Measurements from ENCODE around the gene SI. TPM values are rescaled to one million over a fixed set of nuclear protein-coding genes. Genes with fewer than 3 reads are reported as not detected.

Gene SI
- polyA plus RNA-seq, 1 experiment: not detected

- no peak for DNase-seq (ENCODE audit: low read depth, low spot score)
- Histone ChIP-seq H3K9me3 (ENCODE audit: control insufficient read depth, insufficient read depth, low read length) (no peaks in the 10 kb centered on the region), H3K27ac (ENCODE audit: low read depth, low read length) (no peak overlapping the region), H3K4me3 (ENCODE audit: low read depth, low read length) (no peak overlapping the region), H3K27me3 (ENCODE audit: control insufficient read depth, insufficient read depth, low read length) (no peaks in the 10 kb centered on the region)
- TF ChIP-seq CTCF (IDR thresholded peaks at IDR 0.05; ENCODE audit: low read depth, low read length): no peak
- ChIA-PET POLR2A (no interaction called here), CTCF (no interaction called here)
Measured at GRCh38 chr3:165081183-165081582, 2.9 kb upstream of the SI start.

DNA sequence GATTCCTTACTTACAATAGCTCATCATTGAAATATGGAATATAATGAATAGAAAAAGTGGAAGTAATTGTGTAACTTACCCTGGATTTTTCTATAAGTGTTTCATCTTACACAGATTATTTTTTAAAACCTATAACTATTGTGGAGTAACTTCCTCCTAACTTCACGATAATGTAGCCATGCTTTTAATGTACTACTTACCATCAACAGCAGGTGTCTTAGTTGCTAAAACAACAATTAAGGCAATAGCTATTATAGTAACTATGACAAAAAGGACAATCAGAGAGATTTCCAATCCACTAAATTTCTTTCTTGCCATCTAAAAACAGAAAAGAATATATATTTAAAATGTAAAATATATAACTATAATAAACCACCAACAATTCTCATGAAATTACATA lies 2.6 kb downstream of the SI start:
- Histone ChIP-seq H3K4me3 (ENCODE audit: low read depth, low read length) (no peak overlapping the region), H3K27ac (ENCODE audit: low read depth, low read length) (no peak overlapping the region), H3K27me3 (ENCODE audit: control insufficient read depth, insufficient read depth, low read length) (no peaks in the 10 kb centered on the region), H3K9me3 (ENCODE audit: control insufficient read depth, insufficient read depth, low read length) (no peaks in the 10 kb centered on the region; the same call in 1 of the 2 replicates)
- DNase-seq (ENCODE audit: low read depth, low spot score): no peak
- no peak for TF ChIP-seq CTCF (IDR thresholded peaks at IDR 0.05; ENCODE audit: low read depth, low read length)
- ChIA-PET POLR2A (no interaction called here), CTCF (no interaction called here)

- no peak for TF ChIP-seq CTCF (IDR thresholded peaks at IDR 0.05; ENCODE audit: low read depth, low read length)
- H3K27me3 ChIP-seq (ENCODE audit: control insufficient read depth, insufficient read depth, low read length): no peaks in the 10 kb centered on the region
- H3K27ac ChIP-seq (ENCODE audit: low read depth, low read length): no peak overlapping the region
- ChIA-PET POLR2A (no interaction called here), CTCF (no interaction called here)
- H3K9me3 ChIP-seq (ENCODE audit: control insufficient read depth, insufficient read depth, low read length): no peaks in the 10 kb centered on the region; the same call in 1 of the 2 replicates
- DNase-seq (ENCODE audit: low read depth, low spot score): no peak
- H3K4me3 ChIP-seq (ENCODE audit: low read depth, low read length): no peak overlapping the region
Measured at GRCh38 chr3:165070682-165071081, 7.6 kb downstream of the SI start.

DNA sequence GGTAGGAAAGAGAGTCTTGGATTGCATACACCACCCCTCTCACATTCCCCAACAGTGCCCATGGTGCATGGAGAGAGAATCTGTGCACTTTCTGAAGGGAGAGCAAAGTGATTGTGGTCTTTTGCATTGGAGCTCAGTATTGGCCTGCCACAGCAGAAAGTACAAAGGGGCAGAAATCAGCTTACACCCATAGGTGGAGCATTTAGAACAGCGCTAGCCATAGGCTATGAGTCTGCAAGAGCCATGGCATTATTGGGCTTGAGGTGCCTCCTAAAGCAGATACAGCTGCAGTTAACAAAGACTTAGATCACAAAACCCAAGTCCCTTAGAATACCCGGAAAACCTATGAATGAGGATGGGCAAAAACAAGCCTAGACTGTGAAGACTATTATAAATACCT lies 21.8 kb downstream of the SI start:
- CTCF ChIA-PET: no interaction called here
- POLR2A ChIA-PET: no interaction called here
- peaks cover 6% of the 10 kb centered on the region; the same call in 1 of the 2 replicates for H3K9me3 ChIP-seq (ENCODE audit: control insufficient read depth, insufficient read depth, low read length)
- no peak overlapping the region for H3K4me3 ChIP-seq (ENCODE audit: low read depth, low read length)
- no peak for TF ChIP-seq CTCF (IDR thresholded peaks at IDR 0.05; ENCODE audit: low read depth, low read length)
- H3K27ac ChIP-seq (ENCODE audit: low read depth, low read length): no peak overlapping the region
- no peak for DNase-seq (ENCODE audit: low read depth, low spot score)
- no peaks in the 10 kb centered on the region for H3K27me3 ChIP-seq (ENCODE audit: control insufficient read depth, insufficient read depth, low read length)

- ChIA-PET CTCF (no interaction called here), POLR2A (no interaction called here)
- no peak for DNase-seq (ENCODE audit: low read depth, low spot score)
- Histone ChIP-seq H3K9me3 (ENCODE audit: control insufficient read depth, insufficient read depth, low read length) (no peaks in the 10 kb centered on the region; the same call in 1 of the 2 replicates), H3K4me3 (ENCODE audit: low read depth, low read length) (no peak overlapping the region), H3K27ac (ENCODE audit: low read depth, low read length) (no peak overlapping the region), H3K27me3 (ENCODE audit: control insufficient read depth, insufficient read depth, low read length) (no peaks in the 10 kb centered on the region)
- TF ChIP-seq CTCF (IDR thresholded peaks at IDR 0.05; ENCODE audit: low read depth, low read length): no peak
Measured at GRCh38 chr3:165040186-165040585, 38.1 kb downstream of the SI start.
